Gastrocnemius medialis (tissue), 4 donors: ENCODE data around the gene EXOC5.

Experiments
- POLR2A ChIP-seq, 2 donors: fragments of 450-650 bp; IDR thresholded peaks; one replicate each; pipeline ENCODE4 v1.6.1; 2017; ENCODE audit warnings: antibody characterized with exemption in 2 of 2, mild to moderate bottlenecking in 2 of 2, moderate library complexity in 2 of 2
- TF ChIP-seq, protein P1 (sequence below), 5 experiments: fragments of 450-650 bp in 3 of 5; fragments of 200-600 bp in 2 of 5; sonication (generic) in 2 of 5; IDR thresholded peaks in 4 of 5; conservative IDR thresholded peaks in 1 of 5; 1 replicate in 4 of 5; 2 replicates in 1 of 5; pipeline ENCODE4 v1.5.1; 2016 to 2019; ENCODE audit warnings: antibody characterized with exemption in 5 of 5, mild to moderate bottlenecking in 3 of 5, moderate library complexity in 3 of 5

GRCh38 chr14:57299511-57299910 lies 30.8 kb upstream of the EXOC5 start:
- no peak for TF ChIP-seq POLR2A (IDR thresholded peaks at IDR 0.05)
- TF ChIP-seq, protein P1, sequence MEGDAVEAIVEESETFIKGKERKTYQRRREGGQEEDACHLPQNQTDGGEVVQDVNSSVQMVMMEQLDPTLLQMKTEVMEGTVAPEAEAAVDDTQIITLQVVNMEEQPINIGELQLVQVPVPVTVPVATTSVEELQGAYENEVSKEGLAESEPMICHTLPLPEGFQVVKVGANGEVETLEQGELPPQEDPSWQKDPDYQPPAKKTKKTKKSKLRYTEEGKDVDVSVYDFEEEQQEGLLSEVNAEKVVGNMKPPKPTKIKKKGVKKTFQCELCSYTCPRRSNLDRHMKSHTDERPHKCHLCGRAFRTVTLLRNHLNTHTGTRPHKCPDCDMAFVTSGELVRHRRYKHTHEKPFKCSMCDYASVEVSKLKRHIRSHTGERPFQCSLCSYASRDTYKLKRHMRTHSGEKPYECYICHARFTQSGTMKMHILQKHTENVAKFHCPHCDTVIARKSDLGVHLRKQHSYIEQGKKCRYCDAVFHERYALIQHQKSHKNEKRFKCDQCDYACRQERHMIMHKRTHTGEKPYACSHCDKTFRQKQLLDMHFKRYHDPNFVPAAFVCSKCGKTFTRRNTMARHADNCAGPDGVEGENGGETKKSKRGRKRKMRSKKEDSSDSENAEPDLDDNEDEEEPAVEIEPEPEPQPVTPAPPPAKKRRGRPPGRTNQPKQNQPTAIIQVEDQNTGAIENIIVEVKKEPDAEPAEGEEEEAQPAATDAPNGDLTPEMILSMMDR (IDR thresholded peaks at IDR 0.05 in 4 of 5, conservative IDR thresholded peaks at IDR 0.05 in 1 of 5), result no peak
